OCI-LY3 (cell line): ENCODE measurements around the gene TOP2A.
"Not testable (repeated sequence)": the region's sequence is repeated elsewhere in the genome, so short reads cannot be mapped to it uniquely, and the experiment has no call there.

ENCODE experiments used
- H2AFZ ChIP-seq: fragments of 200-600, 300-600 bp; shearing (Covaris generic); 2 replicates; pipeline ENCODE4 v1.6.0; 2014; ENCODE audit warnings: antibody characterized with exemption, low read depth, low read length
- H3K27ac ChIP-seq: fragments of 200-600, 300-600 bp; sonication (generic); 2 replicates; pipeline ENCODE4 v1.5.1; 2014; ENCODE audit warnings: mild to moderate bottlenecking, low read length, moderate library complexity, mixed read lengths
- H3K27me3 ChIP-seq: fragments of 200-600, 300-600 bp; sonication (generic); 2 replicates; pipeline ENCODE4 v1.6.1; 2014; ENCODE audit warnings: low read depth, low read length, mixed read lengths
- H3K36me3 ChIP-seq: fragments of 200-600, 300-600 bp; sonication (generic); replicated peaks from 2 replicates; pipeline ENCODE3; 2014; ENCODE audit warnings: low read depth, low read length, mixed read lengths
- H3K4me1 ChIP-seq: fragments of 300-600, 200-600 bp; sonication (generic); 2 replicates; pipeline ENCODE4 v1.6.1; 2014; ENCODE audit warnings: low read length, mixed read lengths
- H3K4me2 ChIP-seq: fragments of 200-600, 300-600 bp; sonication (generic); 2 replicates; pipeline ENCODE4 v1.6.1; 2014; ENCODE audit warnings: low read length, mixed read lengths
- H3K4me3 ChIP-seq: fragments of 300-600, 200-600 bp; sonication (generic); 2 replicates; pipeline ENCODE4 v1.5.1; 2014; ENCODE audit warnings: antibody characterized with exemption, mild to moderate bottlenecking, low read length, moderate library complexity
- H3K79me2 ChIP-seq: fragments of 300-600, 200-600 bp; shearing (Covaris generic); 2 replicates; pipeline ENCODE4 v1.6.1; 2014; ENCODE audit warnings: mild to moderate bottlenecking, low read length, mixed read lengths
- H3K9ac ChIP-seq: fragments of 300-600, 200-600 bp; shearing (Covaris generic); 2 replicates; pipeline ENCODE4 v1.6.0; 2014; ENCODE audit warnings: mild to moderate bottlenecking, low read length, moderate library complexity
- H3K9me3 ChIP-seq: fragments of 200-600, 300-600 bp; shearing (Covaris generic); 2 replicates; pipeline ENCODE4 v1.6.1; 2014; ENCODE audit warnings: low read length, mixed read lengths; ENCODE audit not compliant: insufficient read depth
- H4K20me1 ChIP-seq: fragments of 200-600, 300-600 bp; sonication (generic); 2 replicates; pipeline ENCODE4 v1.6.1; 2016; ENCODE audit warnings: low read length, mixed read lengths; ENCODE audit not compliant: insufficient read depth
- CTCF ChIP-seq: fragments of 200-600, 300-600 bp; sonication (generic); IDR thresholded peaks from 2 replicates; pipeline ENCODE4 v1.5.1; 2014; ENCODE audit warnings: antibody characterized with exemption, low read length, low read depth
- EZH2phosphoT487 ChIP-seq: fragments of 200-600 bp; shearing (Covaris generic); IDR thresholded peaks from 2 replicates; pipeline ENCODE4 v1.6.1; 2018; ENCODE audit warnings: antibody characterized with exemption, mixed run types, low read depth

TOP2A gene

DNA sequence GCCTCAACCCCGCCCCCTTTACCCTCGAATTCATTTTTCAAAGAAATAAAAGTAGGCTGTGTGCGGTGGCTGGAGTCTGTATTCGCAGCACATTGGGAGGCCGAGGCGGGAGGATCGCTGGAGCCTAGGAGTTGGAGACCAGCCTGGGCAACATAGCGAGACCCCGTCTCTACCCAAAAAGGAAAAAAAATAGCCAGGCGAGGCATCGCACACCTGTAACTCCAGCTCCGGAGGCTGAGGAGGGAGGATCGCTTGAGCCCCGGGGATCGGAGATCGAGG, 671 bp upstream of the TOP2A start:
- peaks cover 20% of the 10 kb centered on the region for H3K36me3 ChIP-seq
- H3K4me3 ChIP-seq, result peak overlapping the region; percentile 91
- peak overlapping the region; percentile 66 for H3K9ac ChIP-seq
- peak overlapping the region; percentile 84 for H3K4me2 ChIP-seq
- H4K20me1 ChIP-seq, result no peaks in the 10 kb centered on the region
- peak overlapping the region; percentile 32 for H3K27ac ChIP-seq
- H3K27me3 ChIP-seq, result no peaks in the 10 kb centered on the region
- TF ChIP-seq EZH2phosphoT487 (no peak), CTCF (no peak)
- peaks cover 37% of the 10 kb centered on the region for H3K4me1 ChIP-seq
- H3K79me2 ChIP-seq, result peaks cover 38% of the 10 kb centered on the region
- H2AFZ ChIP-seq, result peak overlapping the region; percentile 92
- no peaks in the 10 kb centered on the region for H3K9me3 ChIP-seq

DNA sequence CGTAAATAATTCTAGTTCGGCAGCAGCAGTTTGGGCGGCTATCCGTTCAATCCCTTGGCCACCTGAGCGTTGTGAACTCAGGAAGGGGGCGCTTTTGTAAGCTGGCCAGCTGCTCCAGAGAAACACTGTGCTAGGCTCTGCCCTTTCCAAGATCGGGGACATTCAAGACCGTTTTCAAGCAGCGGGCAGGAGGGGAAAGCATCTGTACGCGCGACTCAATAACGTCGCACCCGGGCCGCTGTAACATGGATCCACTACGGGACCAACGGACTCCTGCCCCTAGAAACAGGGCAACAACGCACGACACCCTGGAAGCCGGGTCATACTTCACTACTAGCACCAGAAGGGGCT, 463 bp downstream of the TOP2A start:
- Histone ChIP-seq H2AFZ (0 out of 2 replicates have a peak overlapping the region, but pooled peaks have one; percentile 17), H3K4me1 (peaks cover 37% of the 10 kb centered on the region)

DNA sequence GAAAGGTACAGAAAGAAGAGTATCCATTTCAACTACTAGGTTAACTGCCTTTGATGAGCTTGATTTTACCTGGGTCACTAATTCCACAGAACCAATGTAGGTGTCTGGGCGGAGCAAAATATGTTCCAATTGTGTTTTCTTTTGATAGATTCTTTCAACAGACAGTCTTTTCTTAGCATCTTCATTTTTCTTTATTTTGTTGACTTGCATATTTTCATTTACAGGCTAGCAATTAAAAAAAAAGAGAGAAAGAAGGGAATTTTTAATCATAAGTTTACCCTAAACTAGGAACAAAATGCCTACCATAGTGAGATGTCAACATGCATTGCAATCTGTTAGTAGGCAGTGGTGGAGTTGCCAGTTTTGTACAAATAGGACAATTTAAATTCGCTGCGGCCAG, 1.0 kb downstream of the TOP2A start:
- Histone ChIP-seq H3K9ac (peak overlapping the region; percentile 89), H3K9me3 (no peaks in the 10 kb centered on the region), H3K27ac (peak overlapping the region; percentile 69), H3K79me2 (peaks cover 42% of the 10 kb centered on the region), H3K4me3 (peak overlapping the region; percentile 91), H3K4me1 (peaks cover 36% of the 10 kb centered on the region), H2AFZ (no peak overlapping the region), H4K20me1 (no peaks in the 10 kb centered on the region), H3K4me2 (peak overlapping the region; percentile 97), H3K36me3 (peaks cover 35% of the 10 kb centered on the region), H3K27me3 (no peaks in the 10 kb centered on the region)
- TF ChIP-seq CTCF (no peak), EZH2phosphoT487 (no peak)

More for the DNA sequence above, 463 bp downstream of the TOP2A start:
- H3K9ac ChIP-seq, result peak overlapping the region; percentile 89
- H3K9me3 ChIP-seq, result no peaks in the 10 kb centered on the region
- peaks cover 30% of the 10 kb centered on the region for H3K36me3 ChIP-seq
- H3K27ac ChIP-seq, result peak overlapping the region; percentile 69
- peaks cover 42% of the 10 kb centered on the region for H3K79me2 ChIP-seq
- TF ChIP-seq CTCF (peak; percentile 36; the same call in 1 of the 2 replicates), EZH2phosphoT487 (no peak)
- H4K20me1 ChIP-seq, result no peaks in the 10 kb centered on the region
- peak overlapping the region; percentile 97 for H3K4me2 ChIP-seq
- peak overlapping the region; percentile 91 for H3K4me3 ChIP-seq
- no peaks in the 10 kb centered on the region for H3K27me3 ChIP-seq

DNA sequence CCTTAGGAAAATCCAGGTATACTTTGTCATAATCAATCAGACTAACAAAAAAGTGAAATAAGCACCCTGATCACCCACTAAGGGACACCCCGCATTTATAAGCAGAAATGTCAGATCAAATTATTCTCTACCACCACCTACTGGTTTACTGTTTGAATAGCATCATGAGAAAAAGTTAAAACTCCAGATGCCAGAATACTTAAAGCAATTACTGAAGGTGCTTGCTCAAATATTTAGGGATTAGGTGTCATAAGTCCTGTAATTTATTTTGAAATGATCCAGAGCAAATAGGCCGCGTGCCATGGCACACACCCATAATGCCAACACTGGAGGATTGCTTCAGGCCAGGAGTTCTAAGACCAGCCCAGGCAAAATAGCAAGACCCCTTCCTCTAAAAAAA, 2.3 kb downstream of the TOP2A start:
- H3K79me2 ChIP-seq, result peaks cover 49% of the 10 kb centered on the region
- H3K9ac ChIP-seq, result 0 out of 2 replicates have a peak overlapping the region, but pooled peaks have one; percentile 89
- H3K4me1 ChIP-seq, result peaks cover 33% of the 10 kb centered on the region
- TF ChIP-seq CTCF, result peak; percentile 60
- no peak for TF ChIP-seq EZH2phosphoT487
- H2AFZ ChIP-seq, result no peak overlapping the region
- no peaks in the 10 kb centered on the region for H4K20me1 ChIP-seq
- H3K4me3 ChIP-seq, result no peak overlapping the region
- peaks cover 46% of the 10 kb centered on the region for H3K36me3 ChIP-seq
- H3K27ac ChIP-seq, result no peak overlapping the region
- H3K4me2 ChIP-seq, result peak overlapping the region; percentile 97; the same call in 1 of the 2 replicates
- no peaks in the 10 kb centered on the region for H3K9me3 ChIP-seq
- no peaks in the 10 kb centered on the region for H3K27me3 ChIP-seq

- H3K27me3 ChIP-seq, H2AFZ ChIP-seq, H3K9ac ChIP-seq, H3K9me3 ChIP-seq, H3K4me3 ChIP-seq, H4K20me1 ChIP-seq, H3K4me2 ChIP-seq, H3K27ac ChIP-seq: not testable (repeated sequence)
- H3K4me1 ChIP-seq, result peaks cover 26% of the 10 kb centered on the region
- H3K36me3 ChIP-seq, result peaks cover 53% of the 10 kb centered on the region
- H3K79me2 ChIP-seq, result peaks cover 53% of the 10 kb centered on the region
These were observed 3.4 kb downstream of the TOP2A start for GRCh38 chr17:40414312-40414711.
